Panc1 (cell line): ENCODE data around the gene NINJ2.

Experiments used
- TCF7L2 ChIP-seq: IDR thresholded peaks from 2 replicates; pipeline ENCODE4 v1.6.1; 2011; ENCODE audit warnings: mild to moderate bottlenecking, low read depth, low read length, inconsistent platforms
- TF ChIP-seq, protein P1 (sequence below): fragments of 450-650 bp; IDR thresholded peaks from 2 replicates; pipeline ENCODE4 v1.5.1; 2017; ENCODE audit warnings: mild to moderate bottlenecking
- TF ChIP-seq, protein P2 (sequence below), 2 experiments: IDR thresholded peaks; 2 replicates each; pipeline ENCODE4 v1.6.1; 2011 to 2012; ENCODE audit warnings: low read depth in 2 of 2, control low read depth in 1 of 2, low read length in 1 of 2, mild to moderate bottlenecking in 1 of 2, moderate library complexity in 1 of 2; ENCODE audit not compliant: insufficient read depth in 1 of 2

- no peak for TF ChIP-seq TCF7L2
- TF ChIP-seq, protein P1, sequence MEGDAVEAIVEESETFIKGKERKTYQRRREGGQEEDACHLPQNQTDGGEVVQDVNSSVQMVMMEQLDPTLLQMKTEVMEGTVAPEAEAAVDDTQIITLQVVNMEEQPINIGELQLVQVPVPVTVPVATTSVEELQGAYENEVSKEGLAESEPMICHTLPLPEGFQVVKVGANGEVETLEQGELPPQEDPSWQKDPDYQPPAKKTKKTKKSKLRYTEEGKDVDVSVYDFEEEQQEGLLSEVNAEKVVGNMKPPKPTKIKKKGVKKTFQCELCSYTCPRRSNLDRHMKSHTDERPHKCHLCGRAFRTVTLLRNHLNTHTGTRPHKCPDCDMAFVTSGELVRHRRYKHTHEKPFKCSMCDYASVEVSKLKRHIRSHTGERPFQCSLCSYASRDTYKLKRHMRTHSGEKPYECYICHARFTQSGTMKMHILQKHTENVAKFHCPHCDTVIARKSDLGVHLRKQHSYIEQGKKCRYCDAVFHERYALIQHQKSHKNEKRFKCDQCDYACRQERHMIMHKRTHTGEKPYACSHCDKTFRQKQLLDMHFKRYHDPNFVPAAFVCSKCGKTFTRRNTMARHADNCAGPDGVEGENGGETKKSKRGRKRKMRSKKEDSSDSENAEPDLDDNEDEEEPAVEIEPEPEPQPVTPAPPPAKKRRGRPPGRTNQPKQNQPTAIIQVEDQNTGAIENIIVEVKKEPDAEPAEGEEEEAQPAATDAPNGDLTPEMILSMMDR = no peak
- TF ChIP-seq, protein P2, sequence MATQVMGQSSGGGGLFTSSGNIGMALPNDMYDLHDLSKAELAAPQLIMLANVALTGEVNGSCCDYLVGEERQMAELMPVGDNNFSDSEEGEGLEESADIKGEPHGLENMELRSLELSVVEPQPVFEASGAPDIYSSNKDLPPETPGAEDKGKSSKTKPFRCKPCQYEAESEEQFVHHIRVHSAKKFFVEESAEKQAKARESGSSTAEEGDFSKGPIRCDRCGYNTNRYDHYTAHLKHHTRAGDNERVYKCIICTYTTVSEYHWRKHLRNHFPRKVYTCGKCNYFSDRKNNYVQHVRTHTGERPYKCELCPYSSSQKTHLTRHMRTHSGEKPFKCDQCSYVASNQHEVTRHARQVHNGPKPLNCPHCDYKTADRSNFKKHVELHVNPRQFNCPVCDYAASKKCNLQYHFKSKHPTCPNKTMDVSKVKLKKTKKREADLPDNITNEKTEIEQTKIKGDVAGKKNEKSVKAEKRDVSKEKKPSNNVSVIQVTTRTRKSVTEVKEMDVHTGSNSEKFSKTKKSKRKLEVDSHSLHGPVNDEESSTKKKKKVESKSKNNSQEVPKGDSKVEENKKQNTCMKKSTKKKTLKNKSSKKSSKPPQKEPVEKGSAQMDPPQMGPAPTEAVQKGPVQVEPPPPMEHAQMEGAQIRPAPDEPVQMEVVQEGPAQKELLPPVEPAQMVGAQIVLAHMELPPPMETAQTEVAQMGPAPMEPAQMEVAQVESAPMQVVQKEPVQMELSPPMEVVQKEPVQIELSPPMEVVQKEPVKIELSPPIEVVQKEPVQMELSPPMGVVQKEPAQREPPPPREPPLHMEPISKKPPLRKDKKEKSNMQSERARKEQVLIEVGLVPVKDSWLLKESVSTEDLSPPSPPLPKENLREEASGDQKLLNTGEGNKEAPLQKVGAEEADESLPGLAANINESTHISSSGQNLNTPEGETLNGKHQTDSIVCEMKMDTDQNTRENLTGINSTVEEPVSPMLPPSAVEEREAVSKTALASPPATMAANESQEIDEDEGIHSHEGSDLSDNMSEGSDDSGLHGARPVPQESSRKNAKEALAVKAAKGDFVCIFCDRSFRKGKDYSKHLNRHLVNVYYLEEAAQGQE (IDR thresholded peaks at IDR 0.05; ENCODE audit: insufficient read depth in 1 of 2, low read depth in 2 of 2, low read length in 1 of 2) = no peak
Measured at GRCh38 chr12:639566-639965, 23.7 kb downstream of the NINJ2 start.
